HepG2 (cell line): ENCODE data around the gene MTHFD2. TPM values are rescaled to one million over a fixed set of nuclear protein-coding genes. Genes with fewer than 3 reads are reported as not detected.

Experiments used
- PAF1 ChIP-seq: IDR thresholded peaks from 2 replicates; pipeline ENCODE4 v1.6.1; 2016; ENCODE audit warnings: missing genetic modification reagents, missing compliant biosample characterization
- RAD21 ChIP-seq: fragments of 450-650 bp; formaldehyde crosslinking; IDR thresholded peaks from 2 replicates; pipeline ENCODE4 v1.5.0; 2020; ENCODE audit warnings: mild to moderate bottlenecking
- ZNF766 ChIP-seq: sonication (generic); formaldehyde crosslinking; IDR thresholded peaks from 2 replicates; pipeline ENCODE4 v1.5.0; 2020; ENCODE audit warnings: missing genetic modification reagents, borderline replicate concordance
- polyA plus RNA-seq, 8 experiments: library from polyadenylated mRNA; depleted of rRNA in 3 of 8; stranded (reverse) in 7 of 8; unstranded in 1 of 8; fragments of >200 nt; fragmentation: Illumina TruSeq in 4 of 8; extraction: Trizol in 4 of 8; gene quantifications; 2 replicates each; pipeline versions ENCODE4 v1.2.1 to v1.2.3, GENCODE V29; 2011 to 2016; ENCODE audit warnings: low read depth in 4 of 8, missing spikeins in 1 of 8, mixed read lengths in 1 of 8; ENCODE audit not compliant: insufficient read depth in 1 of 8
- total RNA-seq, 5 experiments: library from RNA; depleted of rRNA; stranded (reverse); fragments of >200 nt; fragmentation: Illumina TruSeq; extraction: Trizol; gene quantifications; 2 replicates each; pipeline ENCODE4 v1.2.3, GENCODE V29; 2016; ENCODE audit warnings: low read depth in 1 of 5
- TF ChIP-seq, protein P1 (sequence below): sonication (generic); formaldehyde crosslinking; IDR thresholded peaks from 2 replicates; pipeline ENCODE4 v1.4.0; 2020; ENCODE audit warnings: missing genetic modification reagents, mild to moderate bottlenecking, borderline replicate concordance
- TF ChIP-seq, protein P2 (sequence below): sonication (generic); formaldehyde crosslinking; IDR thresholded peaks from 2 replicates; pipeline ENCODE4 v1.5.0; 2020; ENCODE audit warnings: mild to moderate bottlenecking, missing genetic modification reagents, borderline replicate concordance
- TF ChIP-seq, protein P3 (sequence below): sonication (generic); formaldehyde crosslinking; conservative IDR thresholded peaks from 2 replicates; pipeline ENCODE4 v1.8.1; 2023; ENCODE audit warnings: missing genetic modification reagents
- TF ChIP-seq, protein P4 (sequence below), 2 experiments: sonication (generic) in 1 of 2; formaldehyde crosslinking in 1 of 2; IDR thresholded peaks; 2 replicates each; pipeline versions ENCODE4 v1.4.0 to v1.6.1; 2018 to 2020; ENCODE audit warnings: missing genetic modification reagents in 2 of 2, borderline replicate concordance in 1 of 2, low read depth in 1 of 2, mild to moderate bottlenecking in 1 of 2, missing biosample characterization in 1 of 2

The MTHFD2 gene
- total and polyA plus RNA-seq, 2 of the 13 experiments (the other 11 are each of a cell fraction or from before 2014, with no cell fraction given), result 188 to 269 TPM

DNA sequence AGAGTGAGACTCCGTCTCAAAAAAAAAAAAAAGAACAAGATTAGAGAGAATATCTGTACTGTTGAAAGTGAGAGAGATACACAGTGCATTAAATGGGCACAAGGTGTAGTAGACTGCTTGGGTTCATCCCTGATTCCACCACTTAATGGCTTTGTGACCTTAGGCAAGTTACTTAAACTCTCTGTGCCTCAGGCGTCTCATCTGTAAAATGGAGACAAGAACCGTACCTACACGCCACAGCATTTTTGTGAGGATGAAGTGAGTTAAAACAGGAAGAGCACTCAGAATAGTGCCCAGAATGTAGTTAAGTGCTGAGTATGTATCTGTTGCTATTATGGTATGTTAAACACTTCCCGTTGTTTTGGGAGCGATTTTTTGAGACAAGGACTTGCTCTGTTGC lies 64.3 kb downstream of the MTHFD2 start (continued):
- TF ChIP-seq, protein P1, sequence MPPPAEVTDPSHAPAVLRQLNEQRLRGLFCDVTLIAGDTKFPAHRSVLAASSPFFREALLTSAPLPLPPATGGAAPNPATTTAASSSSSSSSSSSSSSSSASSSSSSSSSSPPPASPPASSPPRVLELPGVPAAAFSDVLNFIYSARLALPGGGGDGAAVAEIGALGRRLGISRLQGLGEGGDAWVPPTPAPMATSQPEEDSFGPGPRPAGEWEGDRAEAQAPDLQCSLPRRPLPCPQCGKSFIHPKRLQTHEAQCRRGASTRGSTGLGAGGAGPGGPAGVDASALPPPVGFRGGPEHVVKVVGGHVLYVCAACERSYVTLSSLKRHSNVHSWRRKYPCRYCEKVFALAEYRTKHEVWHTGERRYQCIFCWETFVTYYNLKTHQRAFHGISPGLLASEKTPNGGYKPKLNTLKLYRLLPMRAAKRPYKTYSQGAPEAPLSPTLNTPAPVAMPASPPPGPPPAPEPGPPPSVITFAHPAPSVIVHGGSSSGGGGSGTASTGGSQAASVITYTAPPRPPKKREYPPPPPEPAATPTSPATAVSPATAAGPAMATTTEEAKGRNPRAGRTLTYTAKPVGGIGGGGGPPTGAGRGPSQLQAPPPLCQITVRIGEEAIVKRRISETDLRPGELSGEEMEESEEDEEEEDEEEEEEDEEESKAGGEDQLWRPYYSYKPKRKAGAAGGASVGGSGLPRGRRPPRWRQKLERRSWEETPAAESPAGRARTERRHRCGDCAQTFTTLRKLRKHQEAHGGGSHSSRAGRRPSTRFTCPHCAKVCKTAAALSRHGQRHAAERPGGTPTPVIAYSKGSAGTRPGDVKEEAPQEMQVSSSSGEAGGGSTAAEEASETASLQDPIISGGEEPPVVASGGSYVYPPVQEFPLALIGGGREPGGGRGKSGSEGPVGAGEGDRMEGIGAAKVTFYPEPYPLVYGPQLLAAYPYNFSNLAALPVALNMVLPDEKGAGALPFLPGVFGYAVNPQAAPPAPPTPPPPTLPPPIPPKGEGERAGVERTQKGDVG, result no peak
- TF ChIP-seq, protein P2, sequence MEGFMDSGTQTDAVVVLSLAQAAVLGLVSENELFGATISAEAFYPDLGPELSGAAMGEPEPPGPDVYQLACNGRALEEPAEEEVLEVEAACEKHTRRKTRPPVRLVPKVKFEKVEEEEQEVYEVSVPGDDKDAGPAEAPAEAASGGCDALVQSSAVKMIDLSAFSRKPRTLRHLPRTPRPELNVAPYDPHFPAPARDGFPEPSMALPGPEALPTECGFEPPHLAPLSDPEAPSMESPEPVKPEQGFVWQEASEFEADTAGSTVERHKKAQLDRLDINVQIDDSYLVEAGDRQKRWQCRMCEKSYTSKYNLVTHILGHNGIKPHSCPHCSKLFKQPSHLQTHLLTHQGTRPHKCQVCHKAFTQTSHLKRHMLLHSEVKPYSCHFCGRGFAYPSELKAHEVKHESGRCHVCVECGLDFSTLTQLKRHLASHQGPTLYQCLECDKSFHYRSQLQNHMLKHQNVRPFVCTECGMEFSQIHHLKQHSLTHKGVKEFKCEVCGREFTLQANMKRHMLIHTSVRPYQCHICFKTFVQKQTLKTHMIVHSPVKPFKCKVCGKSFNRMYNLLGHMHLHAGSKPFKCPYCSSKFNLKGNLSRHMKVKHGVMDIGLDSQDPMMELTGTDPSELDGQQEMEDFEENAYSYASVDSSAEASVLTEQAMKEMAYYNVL (CRISPR knock-in tag), result no peak
- TF ChIP-seq, protein P3, sequence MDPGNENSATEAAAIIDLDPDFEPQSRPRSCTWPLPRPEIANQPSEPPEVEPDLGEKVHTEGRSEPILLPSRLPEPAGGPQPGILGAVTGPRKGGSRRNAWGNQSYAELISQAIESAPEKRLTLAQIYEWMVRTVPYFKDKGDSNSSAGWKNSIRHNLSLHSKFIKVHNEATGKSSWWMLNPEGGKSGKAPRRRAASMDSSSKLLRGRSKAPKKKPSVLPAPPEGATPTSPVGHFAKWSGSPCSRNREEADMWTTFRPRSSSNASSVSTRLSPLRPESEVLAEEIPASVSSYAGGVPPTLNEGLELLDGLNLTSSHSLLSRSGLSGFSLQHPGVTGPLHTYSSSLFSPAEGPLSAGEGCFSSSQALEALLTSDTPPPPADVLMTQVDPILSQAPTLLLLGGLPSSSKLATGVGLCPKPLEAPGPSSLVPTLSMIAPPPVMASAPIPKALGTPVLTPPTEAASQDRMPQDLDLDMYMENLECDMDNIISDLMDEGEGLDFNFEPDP, result no peak
- no peak for TF ChIP-seq ZNF766
- TF ChIP-seq, protein P4, sequence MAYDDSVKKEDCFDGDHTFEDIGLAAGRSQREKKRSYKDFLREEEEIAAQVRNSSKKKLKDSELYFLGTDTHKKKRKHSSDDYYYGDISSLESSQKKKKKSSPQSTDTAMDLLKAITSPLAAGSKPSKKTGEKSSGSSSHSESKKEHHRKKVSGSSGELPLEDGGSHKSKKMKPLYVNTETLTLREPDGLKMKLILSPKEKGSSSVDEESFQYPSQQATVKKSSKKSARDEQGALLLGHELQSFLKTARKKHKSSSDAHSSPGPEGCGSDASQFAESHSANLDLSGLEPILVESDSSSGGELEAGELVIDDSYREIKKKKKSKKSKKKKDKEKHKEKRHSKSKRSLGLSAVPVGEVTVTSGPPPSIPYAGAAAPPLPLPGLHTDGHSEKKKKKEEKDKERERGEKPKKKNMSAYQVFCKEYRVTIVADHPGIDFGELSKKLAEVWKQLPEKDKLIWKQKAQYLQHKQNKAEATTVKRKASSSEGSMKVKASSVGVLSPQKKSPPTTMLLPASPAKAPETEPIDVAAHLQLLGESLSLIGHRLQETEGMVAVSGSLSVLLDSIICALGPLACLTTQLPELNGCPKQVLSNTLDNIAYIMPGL (CRISPR knock-in tag; IDR thresholded peaks at IDR 0.05; ENCODE audit: borderline replicate concordance in 1 of 2, low read depth in 1 of 2), result no peak
- no peak for TF ChIP-seq PAF1 (CRISPR knock-in tag)
- no peak for TF ChIP-seq RAD21
